Neural cell (in vitro differentiated cells): ENCODE results near the gene RDH8. TPM values are rescaled to one million over a fixed set of nuclear protein-coding genes. Genes with fewer than 3 reads are reported as not detected.

Experiments
- H2AFZ ChIP-seq: fragments of 200-600, 300-800 bp; sonication (generic), shearing (Covaris generic); 2 replicates; pipeline ENCODE4 v1.6.0; 2014; ENCODE audit warnings: low read depth, mild to moderate bottlenecking, antibody characterized with exemption, low read length, moderate library complexity
- H3F3A ChIP-seq: fragments of 200-600 bp; shearing (Covaris generic); 2 replicates; pipeline ENCODE4 v1.6.1; 2016; ENCODE audit warnings: mild to moderate bottlenecking, moderate library complexity, mixed read lengths, antibody characterized with exemption, low read length; ENCODE audit not compliant: insufficient read depth, poor library complexity, severe bottlenecking
- H3K27ac ChIP-seq: fragments of 200-600, 300-800 bp; sonication (generic), shearing (Covaris generic); 2 replicates; pipeline ENCODE4 v1.5.1; 2014; ENCODE audit warnings: mild to moderate bottlenecking, low read length, moderate library complexity
- H3K27me3 ChIP-seq: fragments of 300-800, 200-600 bp; sonication (generic), shearing (Covaris generic); 2 replicates; pipeline ENCODE4 v1.6.0; 2014; ENCODE audit warnings: mild to moderate bottlenecking, low read depth, low read length, moderate library complexity; ENCODE audit not compliant: insufficient read depth
- H3K36me3 ChIP-seq: fragments of 300-800, 200-600 bp; sonication (generic), shearing (Covaris generic); 2 replicates; pipeline ENCODE4 v1.5.1; 2014; ENCODE audit warnings: mild to moderate bottlenecking, antibody characterized with exemption, low read length, moderate library complexity; ENCODE audit not compliant: insufficient read depth
- H3K4me2 ChIP-seq: fragments of 300-800, 200-600 bp; sonication (generic), shearing (Covaris generic); 2 replicates; pipeline ENCODE4 v1.6.0; 2014; ENCODE audit warnings: mild to moderate bottlenecking, low read length
- H3K4me3 ChIP-seq: fragments of 300-800, 200-600 bp; sonication (generic), shearing (Covaris generic); 2 replicates; pipeline ENCODE4 v1.5.1; 2014; ENCODE audit warnings: mild to moderate bottlenecking, low read length, moderate library complexity
- H3K79me2 ChIP-seq: fragments of 200-600 bp; shearing (Covaris generic); replicated peaks from 2 replicates; pipeline ENCODE4 v1.6.0; 2014; ENCODE audit warnings: mild to moderate bottlenecking, low read length, moderate library complexity; ENCODE audit not compliant: insufficient read depth
- H3K9ac ChIP-seq: fragments of 300-800, 200-600 bp; sonication (generic), shearing (Covaris generic); 2 replicates; pipeline ENCODE4 v1.6.1; 2016; ENCODE audit warnings: mild to moderate bottlenecking, low read length, mixed read lengths
- H3K9me2 ChIP-seq: fragments of 200-600 bp; shearing (Covaris generic); 2 replicates; pipeline ENCODE4 v1.6.1; 2016; ENCODE audit warnings: mild to moderate bottlenecking, low read length, mixed read lengths; ENCODE audit not compliant: insufficient read depth
- H3K9me3 ChIP-seq: fragments of 200-600, 300-800 bp; sonication (generic), shearing (Covaris generic); 2 replicates; pipeline ENCODE4 v1.6.1; 2016; ENCODE audit warnings: mild to moderate bottlenecking, mixed run types, low read length, moderate library complexity, mixed read lengths
- H4K20me1 ChIP-seq: fragments of 200-600 bp; shearing (Covaris generic); 2 replicates; pipeline ENCODE4 v1.6.1; 2016; ENCODE audit warnings: mild to moderate bottlenecking, mixed run types; ENCODE audit not compliant: insufficient read depth
- EP300 ChIP-seq: fragments of 450-650 bp; conservative IDR thresholded peaks from 2 replicates; pipeline ENCODE4 v1.6.1; 2014; ENCODE audit warnings: antibody characterized with exemption, mild to moderate bottlenecking, moderate library complexity; ENCODE audit not compliant: poor library complexity, severe bottlenecking
- EZH2 ChIP-seq: fragments of 200-600, 300-800 bp; shearing (Covaris generic), sonication (generic); IDR thresholded peaks from 2 replicates; pipeline ENCODE4 v1.6.1; 2014; ENCODE audit warnings: antibody characterized with exemption, low read length, borderline replicate concordance, mild to moderate bottlenecking; ENCODE audit not compliant: insufficient read depth, poor library complexity, severe bottlenecking
- MXI1 ChIP-seq: fragments of 450-650 bp; conservative IDR thresholded peaks from 2 replicates; pipeline ENCODE4 v1.6.1; 2014; ENCODE audit warnings: antibody characterized with exemption, mild to moderate bottlenecking; ENCODE audit not compliant: poor library complexity, severe bottlenecking
- POLR2AphosphoS5 ChIP-seq: IDR thresholded peaks from 2 replicates; pipeline ENCODE4 v1.6.1; 2012
- RAD21 ChIP-seq: fragments of 450-650 bp; conservative IDR thresholded peaks from 2 replicates; pipeline ENCODE4 v1.6.1; 2014; ENCODE audit warnings: antibody characterized with exemption, mild to moderate bottlenecking, moderate library complexity
- SMC3 ChIP-seq: fragments of 450-650 bp; conservative IDR thresholded peaks from 2 replicates; pipeline ENCODE4 v1.6.1; 2014; ENCODE audit warnings: antibody characterized with exemption, mild to moderate bottlenecking, moderate library complexity; ENCODE audit not compliant: poor library complexity
- TAF1 ChIP-seq: IDR thresholded peaks from 2 replicates; pipeline ENCODE4 v1.6.1; 2012; ENCODE audit warnings: low read depth
- polyA plus RNA-seq: library from polyadenylated mRNA; depleted of rRNA; stranded (reverse); fragments of >200 nt; gene quantifications from 2 replicates; pipeline ENCODE4 v1.2.3, GENCODE V29; 2014
- TF ChIP-seq, protein P1 (sequence below): fragments of 450-650 bp; IDR thresholded peaks from 2 replicates; pipeline ENCODE4 v1.5.1; 2014; ENCODE audit warnings: antibody characterized with exemption, mild to moderate bottlenecking, moderate library complexity; ENCODE audit not compliant: poor library complexity, severe bottlenecking
- TF ChIP-seq, protein P2 (sequence below): IDR thresholded peaks from 2 replicates; pipeline ENCODE4 v1.6.1; 2012; ENCODE audit warnings: borderline replicate concordance

RDH8 gene
- polyA plus RNA-seq, 1 donor from 2014 or later = not detected

GRCh38 chr19:10000171-10000826, 13.0 kb upstream of the RDH8 start:
- H3K9ac ChIP-seq = no peak overlapping the region
- H3K9me3 ChIP-seq = no peaks in the 10 kb centered on the region
- H3K27me3 ChIP-seq = no peaks in the 10 kb centered on the region
- no peak overlapping the region for H2AFZ ChIP-seq
- H3K4me3 ChIP-seq = no peak overlapping the region
- no peaks in the 10 kb centered on the region for H3K36me3 ChIP-seq
- no peaks in the 10 kb centered on the region for H4K20me1 ChIP-seq
- TF ChIP-seq MXI1 (no peak), EP300 (no peak), RAD21 (peak; percentile 49), EZH2 (no peak), SMC3 (peak; percentile 59), POLR2AphosphoS5 (no peak), TAF1 (no peak)
- TF ChIP-seq, protein P1, sequence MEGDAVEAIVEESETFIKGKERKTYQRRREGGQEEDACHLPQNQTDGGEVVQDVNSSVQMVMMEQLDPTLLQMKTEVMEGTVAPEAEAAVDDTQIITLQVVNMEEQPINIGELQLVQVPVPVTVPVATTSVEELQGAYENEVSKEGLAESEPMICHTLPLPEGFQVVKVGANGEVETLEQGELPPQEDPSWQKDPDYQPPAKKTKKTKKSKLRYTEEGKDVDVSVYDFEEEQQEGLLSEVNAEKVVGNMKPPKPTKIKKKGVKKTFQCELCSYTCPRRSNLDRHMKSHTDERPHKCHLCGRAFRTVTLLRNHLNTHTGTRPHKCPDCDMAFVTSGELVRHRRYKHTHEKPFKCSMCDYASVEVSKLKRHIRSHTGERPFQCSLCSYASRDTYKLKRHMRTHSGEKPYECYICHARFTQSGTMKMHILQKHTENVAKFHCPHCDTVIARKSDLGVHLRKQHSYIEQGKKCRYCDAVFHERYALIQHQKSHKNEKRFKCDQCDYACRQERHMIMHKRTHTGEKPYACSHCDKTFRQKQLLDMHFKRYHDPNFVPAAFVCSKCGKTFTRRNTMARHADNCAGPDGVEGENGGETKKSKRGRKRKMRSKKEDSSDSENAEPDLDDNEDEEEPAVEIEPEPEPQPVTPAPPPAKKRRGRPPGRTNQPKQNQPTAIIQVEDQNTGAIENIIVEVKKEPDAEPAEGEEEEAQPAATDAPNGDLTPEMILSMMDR = peak; percentile 74
- TF ChIP-seq, protein P2, sequence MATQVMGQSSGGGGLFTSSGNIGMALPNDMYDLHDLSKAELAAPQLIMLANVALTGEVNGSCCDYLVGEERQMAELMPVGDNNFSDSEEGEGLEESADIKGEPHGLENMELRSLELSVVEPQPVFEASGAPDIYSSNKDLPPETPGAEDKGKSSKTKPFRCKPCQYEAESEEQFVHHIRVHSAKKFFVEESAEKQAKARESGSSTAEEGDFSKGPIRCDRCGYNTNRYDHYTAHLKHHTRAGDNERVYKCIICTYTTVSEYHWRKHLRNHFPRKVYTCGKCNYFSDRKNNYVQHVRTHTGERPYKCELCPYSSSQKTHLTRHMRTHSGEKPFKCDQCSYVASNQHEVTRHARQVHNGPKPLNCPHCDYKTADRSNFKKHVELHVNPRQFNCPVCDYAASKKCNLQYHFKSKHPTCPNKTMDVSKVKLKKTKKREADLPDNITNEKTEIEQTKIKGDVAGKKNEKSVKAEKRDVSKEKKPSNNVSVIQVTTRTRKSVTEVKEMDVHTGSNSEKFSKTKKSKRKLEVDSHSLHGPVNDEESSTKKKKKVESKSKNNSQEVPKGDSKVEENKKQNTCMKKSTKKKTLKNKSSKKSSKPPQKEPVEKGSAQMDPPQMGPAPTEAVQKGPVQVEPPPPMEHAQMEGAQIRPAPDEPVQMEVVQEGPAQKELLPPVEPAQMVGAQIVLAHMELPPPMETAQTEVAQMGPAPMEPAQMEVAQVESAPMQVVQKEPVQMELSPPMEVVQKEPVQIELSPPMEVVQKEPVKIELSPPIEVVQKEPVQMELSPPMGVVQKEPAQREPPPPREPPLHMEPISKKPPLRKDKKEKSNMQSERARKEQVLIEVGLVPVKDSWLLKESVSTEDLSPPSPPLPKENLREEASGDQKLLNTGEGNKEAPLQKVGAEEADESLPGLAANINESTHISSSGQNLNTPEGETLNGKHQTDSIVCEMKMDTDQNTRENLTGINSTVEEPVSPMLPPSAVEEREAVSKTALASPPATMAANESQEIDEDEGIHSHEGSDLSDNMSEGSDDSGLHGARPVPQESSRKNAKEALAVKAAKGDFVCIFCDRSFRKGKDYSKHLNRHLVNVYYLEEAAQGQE = no peak
- H3K4me2 ChIP-seq = no peak overlapping the region
- no peak overlapping the region for H3K27ac ChIP-seq
- H3K9me2 ChIP-seq = no peaks in the 10 kb centered on the region
- H3F3A ChIP-seq = no peaks in the 10 kb centered on the region
- no peaks in the 10 kb centered on the region for H3K79me2 ChIP-seq

DNA sequence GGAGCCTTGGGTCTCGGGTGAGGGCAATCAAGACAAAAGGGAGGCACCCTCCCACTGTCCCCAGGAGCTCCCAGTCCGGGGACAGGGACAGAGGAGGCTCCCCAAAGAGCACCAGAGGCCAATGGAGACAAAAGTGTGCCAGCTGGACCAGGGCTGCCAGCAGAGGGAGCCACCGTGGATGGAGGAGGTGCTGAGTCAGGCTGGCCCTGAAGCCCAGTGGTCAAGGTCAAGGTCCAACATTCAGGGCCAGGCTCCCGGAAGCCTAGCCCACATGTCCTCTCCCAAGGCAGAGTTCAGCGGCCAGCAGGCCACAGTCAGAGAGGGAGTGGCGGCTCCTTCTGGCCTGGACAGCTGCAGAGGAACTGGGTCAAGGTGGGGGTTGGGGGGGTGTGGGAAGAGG, 11.4 kb upstream of the RDH8 start:
- H3K27me3 ChIP-seq = no peaks in the 10 kb centered on the region
- no peaks in the 10 kb centered on the region for H3K36me3 ChIP-seq
- H2AFZ ChIP-seq = no peak overlapping the region

More for the DNA sequence above, 11.4 kb upstream of the RDH8 start:
- H3K9ac ChIP-seq = no peak overlapping the region
- H3K9me2 ChIP-seq = no peaks in the 10 kb centered on the region
- H3K79me2 ChIP-seq = no peaks in the 10 kb centered on the region
- H4K20me1 ChIP-seq = no peaks in the 10 kb centered on the region
- no peak overlapping the region for H3K27ac ChIP-seq
- no peaks in the 10 kb centered on the region for H3F3A ChIP-seq
- H3K4me2 ChIP-seq = no peak overlapping the region
- H3K4me3 ChIP-seq = no peak overlapping the region
- TF ChIP-seq RAD21 (no peak), EP300 (no peak), EZH2 (no peak), TAF1 (no peak)
- TF ChIP-seq, protein P1 = no peak
- TF ChIP-seq, protein P2 = no peak
- no peaks in the 10 kb centered on the region for H3K9me3 ChIP-seq
